ENCODE measurements around the gene SYT13. TPM values are rescaled to one million over a fixed set of nuclear protein-coding genes. Genes with fewer than 3 reads are reported as not detected.

Gene SYT13
- total RNA-seq, 1 experiment from 2014 or later, result not detected

DNA sequence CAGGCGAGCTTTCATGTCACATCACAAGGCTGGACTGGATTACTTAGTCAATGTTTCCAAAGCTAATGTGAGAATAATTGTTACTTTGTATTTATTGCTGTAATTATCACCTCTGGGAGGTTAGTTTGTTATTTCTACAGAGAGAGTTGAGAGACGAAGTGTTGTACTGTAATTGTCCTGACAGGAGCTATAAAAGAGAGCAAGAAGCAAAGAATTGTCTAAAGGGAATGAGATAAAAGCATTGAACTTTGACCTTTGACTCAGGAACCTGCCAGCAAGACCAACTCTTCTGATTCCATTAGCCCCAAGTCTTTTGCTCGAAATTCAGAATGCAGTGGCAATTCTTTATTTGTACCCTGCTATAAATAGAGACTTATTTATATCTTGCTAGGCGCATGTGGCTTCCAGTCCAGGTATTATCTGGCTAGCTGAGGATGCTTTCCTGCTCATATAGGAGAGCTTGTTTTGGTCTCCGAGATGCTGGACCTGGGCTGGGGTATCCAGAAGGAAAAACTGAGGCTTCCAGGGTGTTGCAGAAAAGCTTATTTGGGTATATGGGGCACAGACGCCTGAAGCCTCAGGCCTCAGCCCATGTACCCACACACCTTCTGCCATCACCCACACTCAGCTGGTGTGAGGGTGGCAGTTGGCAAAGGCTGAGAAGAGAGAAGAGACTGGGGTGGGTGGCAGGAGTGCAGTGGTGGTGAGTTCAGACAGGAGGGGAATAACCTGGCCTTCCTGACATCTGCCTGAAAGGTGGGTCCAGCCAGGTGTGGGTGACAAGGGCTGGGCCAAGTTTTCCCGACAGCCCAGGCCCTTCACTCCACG lies 40.7 kb downstream of the SYT13 start:
- Histone ChIP-seq H3K9me3 (replicated peaks) (no peaks in the 10 kb centered on the region), H3K36me3 (no peaks in the 10 kb centered on the region), H3K4me3 (no peak overlapping the region), H3K27me3 (replicated peaks) (peaks cover 6% of the 10 kb centered on the region), H3K4me1 (replicated peaks) (no peaks in the 10 kb centered on the region), H3K27ac (no peak overlapping the region)
- no peak for DNase-seq (ENCODE audit: low read depth in 1 of 2, low spot score in 2 of 2)

DNA sequence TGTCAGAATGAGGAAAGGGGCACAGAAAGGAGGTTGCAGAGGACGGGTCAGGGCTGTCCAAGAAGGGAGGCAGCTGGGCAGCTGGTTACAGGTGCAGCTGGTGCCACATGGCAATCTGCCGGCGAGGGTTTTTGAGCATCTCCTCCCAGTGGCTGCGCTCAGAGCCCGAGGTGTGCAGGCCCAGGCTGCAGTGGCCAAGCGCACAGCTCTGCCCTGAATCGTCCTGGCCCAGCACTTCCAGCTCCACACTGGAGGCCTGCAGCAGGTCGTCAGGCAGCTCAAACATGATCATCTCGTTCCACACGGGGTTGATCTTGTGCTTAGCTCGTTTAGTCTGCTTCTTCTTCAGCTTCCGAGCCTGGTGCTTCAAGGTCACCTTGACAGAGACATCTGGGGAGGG lies 42.2 kb downstream of the SYT13 start:
- no peak overlapping the region for H3K27ac ChIP-seq
- H3K27me3 ChIP-seq (replicated peaks), result peaks cover 6% of the 10 kb centered on the region
- H3K9me3 ChIP-seq (replicated peaks), result no peaks in the 10 kb centered on the region
- no peak for DNase-seq (ENCODE audit: low read depth in 1 of 2, low spot score in 2 of 2)
- no peak overlapping the region for H3K4me3 ChIP-seq
- no peaks in the 10 kb centered on the region for H3K36me3 ChIP-seq
- no peaks in the 10 kb centered on the region for H3K4me1 ChIP-seq (replicated peaks)

DNA sequence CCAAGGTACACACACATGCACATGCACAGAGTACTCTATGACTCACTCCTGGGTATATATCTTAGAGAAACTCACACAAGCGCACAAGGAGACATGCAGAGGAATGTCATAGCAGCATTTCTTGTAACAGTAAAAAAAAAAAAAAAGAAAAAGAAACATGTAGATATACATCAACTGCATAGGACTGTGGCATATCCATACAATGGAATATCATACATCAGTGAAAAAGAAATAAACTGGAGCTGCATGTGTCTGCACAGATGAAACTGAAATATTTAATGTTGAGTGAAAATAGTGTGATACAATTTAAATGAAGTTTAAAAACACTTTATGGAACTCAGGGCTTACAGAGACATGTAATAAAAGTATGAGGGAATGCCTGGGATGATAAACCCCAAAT lies 46.4 kb downstream of the SYT13 start:
- Histone ChIP-seq H3K4me3 (no peak overlapping the region), H3K27ac (no peak overlapping the region)
- DNase-seq (ENCODE audit: low read depth in 1 of 2, low spot score in 2 of 2), result no peak

DNA sequence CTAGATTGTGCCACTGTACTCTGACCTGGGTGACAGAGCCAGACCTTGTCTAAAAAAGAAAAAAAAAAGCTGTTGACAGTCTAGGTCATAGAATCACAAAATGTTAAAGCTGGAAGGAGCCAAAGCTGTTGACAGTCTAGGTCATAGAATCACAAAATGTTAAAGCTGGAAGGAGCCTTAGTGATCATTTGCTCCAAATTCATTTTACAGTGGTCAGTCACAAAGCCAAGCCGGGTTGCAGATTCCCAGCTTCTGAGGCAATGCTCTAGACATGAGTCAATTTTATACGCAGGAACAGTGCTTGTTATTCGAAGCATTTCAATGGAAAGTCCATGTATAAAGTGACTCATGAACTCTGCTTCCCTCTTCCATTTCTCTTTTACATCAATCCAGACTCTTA lies 47.4 kb downstream of the SYT13 start:
- Histone ChIP-seq H3K4me3 (no peak overlapping the region), H3K27me3 (replicated peaks) (no peaks in the 10 kb centered on the region; the same call in 1 of the 2 replicates), H3K36me3 (no peaks in the 10 kb centered on the region), H3K27ac (no peak overlapping the region), H3K9me3 (replicated peaks) (no peaks in the 10 kb centered on the region), H3K4me1 (replicated peaks) (no peaks in the 10 kb centered on the region)
- no peak for DNase-seq (ENCODE audit: low read depth in 1 of 2, low spot score in 2 of 2)

More for the DNA sequence above, 46.4 kb downstream of the SYT13 start:
- Histone ChIP-seq H3K36me3 (no peaks in the 10 kb centered on the region), H3K27me3 (replicated peaks) (no peaks in the 10 kb centered on the region; the same call in none of the 2 replicates), H3K9me3 (replicated peaks) (no peaks in the 10 kb centered on the region), H3K4me1 (replicated peaks) (no peaks in the 10 kb centered on the region)

DNA sequence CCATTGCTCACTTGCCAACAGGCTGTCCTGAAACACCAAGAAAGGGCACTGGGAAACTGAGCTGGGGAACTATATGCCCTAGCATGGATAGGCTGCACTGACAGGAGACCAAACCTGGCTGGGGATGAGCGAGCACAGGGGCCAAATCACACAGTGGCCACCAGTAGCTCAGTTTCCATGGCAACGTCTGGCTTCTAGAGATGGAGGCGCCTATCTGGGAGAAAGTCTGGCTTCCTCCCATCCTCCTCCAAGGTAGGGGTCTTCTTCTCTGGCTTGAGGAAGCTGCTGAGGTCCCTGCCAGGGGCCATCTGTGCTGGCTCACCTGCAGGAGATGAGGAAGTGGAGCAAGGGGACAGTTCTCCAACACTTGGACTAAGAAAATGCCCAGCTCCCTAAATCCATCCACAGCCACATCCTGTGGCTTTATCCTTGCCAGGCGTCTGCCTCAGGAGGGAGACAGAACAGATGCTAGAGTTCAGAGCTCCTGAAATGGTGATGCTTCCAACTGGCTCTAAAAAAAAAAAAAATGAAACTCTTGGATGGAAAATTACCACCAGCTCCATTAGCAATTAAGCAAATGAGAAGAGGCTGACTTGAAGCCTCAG lies 48.3 kb downstream of the SYT13 start:
- Histone ChIP-seq H3K4me1 (replicated peaks) (no peaks in the 10 kb centered on the region), H3K36me3 (no peaks in the 10 kb centered on the region), H3K9me3 (replicated peaks) (no peaks in the 10 kb centered on the region), H3K27ac (no peak overlapping the region), H3K27me3 (replicated peaks) (no peaks in the 10 kb centered on the region), H3K4me3 (no peak overlapping the region)
- DNase-seq (ENCODE audit: low read depth in 1 of 2, low spot score in 2 of 2), result no peak

DNA sequence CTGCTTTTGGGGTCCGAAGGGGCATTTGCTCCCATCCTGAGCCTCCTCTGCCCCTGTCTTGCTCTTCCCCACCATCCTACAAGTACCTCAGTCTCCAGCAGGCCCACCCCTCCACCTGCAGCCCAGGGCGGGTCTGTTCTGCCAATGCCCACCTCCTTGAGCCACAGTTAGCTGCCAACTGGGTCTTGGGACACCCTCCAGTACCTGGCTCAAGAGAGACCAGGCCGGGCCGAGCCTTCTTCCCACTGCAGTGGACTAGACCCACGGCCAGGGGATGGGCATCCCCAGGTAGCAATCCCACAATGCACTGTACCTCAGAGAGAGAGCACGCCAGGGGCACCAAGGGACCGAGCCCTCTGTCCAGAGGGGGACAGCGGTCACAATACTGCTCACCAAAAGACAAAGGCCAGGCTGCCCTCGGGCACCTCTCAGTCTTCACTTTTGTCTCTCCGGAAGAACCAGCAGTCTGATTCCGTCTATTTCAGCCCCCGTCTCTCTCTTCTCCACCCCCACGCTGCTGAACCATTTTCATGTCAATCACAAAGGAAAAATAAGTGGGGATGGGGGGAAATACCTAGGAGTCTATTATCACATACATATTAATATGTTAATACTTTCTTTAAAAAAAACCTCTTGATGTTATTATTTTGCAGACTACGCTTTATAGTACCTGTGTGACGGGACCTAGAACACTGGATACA lies 51.7 kb downstream of the SYT13 start:
- DNase-seq (ENCODE audit: low read depth in 1 of 2, low spot score in 2 of 2), result no peak
- no peaks in the 10 kb centered on the region for H3K27me3 ChIP-seq (replicated peaks)
- H3K36me3 ChIP-seq, result no peaks in the 10 kb centered on the region
- H3K27ac ChIP-seq, result no peak overlapping the region
- H3K9me3 ChIP-seq (replicated peaks), result no peaks in the 10 kb centered on the region
- no peak overlapping the region for H3K4me3 ChIP-seq
- H3K4me1 ChIP-seq (replicated peaks), result no peaks in the 10 kb centered on the region

DNA sequence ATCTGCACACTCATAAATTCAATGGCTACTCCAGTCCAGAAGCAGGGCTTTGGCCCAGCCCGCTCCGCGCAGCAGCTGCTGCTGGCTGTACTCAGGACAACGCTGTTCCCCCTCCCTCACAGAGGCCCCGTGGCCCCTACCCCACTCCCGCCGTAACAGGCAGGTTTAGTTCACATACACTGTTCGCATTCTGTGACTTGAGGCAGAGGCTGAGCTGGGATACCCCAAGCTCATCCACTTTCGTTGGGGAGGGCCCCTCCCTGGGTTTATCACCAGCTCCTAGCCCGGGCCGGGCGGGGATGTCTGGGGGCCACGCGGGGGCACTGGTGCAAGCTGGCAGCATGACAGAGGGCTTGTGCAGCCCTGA lies 52.4 kb downstream of the SYT13 start:
- Histone ChIP-seq H3K4me3 (no peak overlapping the region), H3K4me1 (replicated peaks) (no peaks in the 10 kb centered on the region), H3K27me3 (replicated peaks) (no peaks in the 10 kb centered on the region), H3K36me3 (no peaks in the 10 kb centered on the region), H3K27ac (no peak overlapping the region), H3K9me3 (replicated peaks) (no peaks in the 10 kb centered on the region)
- DNase-seq (ENCODE audit: low read depth in 1 of 2, low spot score in 2 of 2), result no peak

DNA sequence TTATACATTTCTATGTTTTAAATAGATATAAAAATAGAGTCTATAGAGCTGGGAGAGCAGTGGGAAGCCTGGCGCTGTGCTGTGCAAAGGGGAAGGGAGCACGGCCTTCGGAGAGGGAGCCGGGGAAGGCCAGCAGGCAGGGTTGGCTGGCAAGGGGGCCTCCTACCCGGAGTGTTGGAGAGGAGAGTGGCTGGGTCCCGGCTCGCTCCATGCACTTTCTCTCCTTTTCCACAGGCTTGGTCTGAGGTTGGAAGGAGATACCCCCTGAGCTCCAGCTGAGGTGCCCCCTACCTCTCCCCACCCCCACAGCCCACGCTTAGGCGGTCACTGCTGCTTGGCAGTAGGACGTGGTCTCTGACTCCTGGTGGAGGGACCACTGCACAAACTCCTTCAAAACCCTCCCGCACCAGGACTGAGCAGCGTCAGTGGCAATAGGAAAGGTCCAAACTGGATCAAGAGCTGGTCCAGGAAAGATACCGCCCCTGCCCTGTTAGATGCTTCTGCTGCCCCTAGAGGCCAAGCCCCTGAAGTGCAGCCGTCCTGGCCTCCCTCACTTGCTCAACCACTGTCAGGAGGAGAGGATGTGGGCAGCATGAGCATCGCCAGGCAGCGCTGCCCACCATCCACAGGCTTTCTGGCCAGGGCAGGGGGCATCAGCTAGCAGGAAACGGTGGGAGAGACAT lies 52.9 kb downstream of the SYT13 start:
- Histone ChIP-seq H3K36me3 (no peaks in the 10 kb centered on the region), H3K4me1 (replicated peaks) (no peaks in the 10 kb centered on the region)
- peak; percentile 68 to 80 for DNase-seq (ENCODE audit: low read depth in 1 of 2, low spot score in 2 of 2)

DNA sequence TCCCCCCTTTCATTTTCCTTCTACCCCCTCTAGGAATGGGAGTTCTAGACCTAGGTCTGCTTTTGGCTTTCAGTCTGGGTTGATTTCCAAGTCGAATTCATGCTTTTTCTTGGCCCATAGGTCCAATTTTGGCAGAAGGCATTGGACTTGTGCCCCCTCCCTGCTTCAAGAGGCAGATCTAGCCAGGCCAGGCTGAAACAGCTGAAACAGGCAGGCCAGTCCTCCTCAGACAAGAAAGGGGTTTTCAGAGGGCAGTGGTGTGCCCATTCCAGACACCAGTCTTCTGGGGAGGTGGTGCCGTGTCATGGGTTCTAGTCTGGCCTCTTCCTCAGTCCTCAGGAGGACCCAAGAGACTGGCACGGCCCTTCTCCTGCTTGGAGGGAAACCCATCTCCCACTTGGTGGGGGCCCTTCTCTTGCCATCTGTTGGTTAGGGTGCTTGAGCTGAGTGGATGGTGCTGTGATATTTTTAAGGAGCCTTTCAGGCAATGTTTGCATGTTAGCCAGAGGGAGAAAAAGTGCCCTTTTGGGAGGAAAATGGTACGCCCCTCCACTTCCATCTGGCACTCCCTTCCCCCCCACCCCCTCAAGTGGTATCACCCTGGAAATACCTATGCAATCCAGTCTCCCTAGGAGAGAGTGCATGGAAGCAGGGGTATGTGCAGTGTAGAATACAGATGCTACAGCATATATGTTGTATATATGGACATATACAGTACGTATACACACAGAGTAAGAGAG lies 53.6 kb downstream of the SYT13 start:
- H3K9me3 ChIP-seq (replicated peaks), result no peaks in the 10 kb centered on the region
- H3K4me3 ChIP-seq, result no peak overlapping the region
- no peaks in the 10 kb centered on the region for H3K27me3 ChIP-seq (replicated peaks)
- H3K27ac ChIP-seq, result no peak overlapping the region
- DNase-seq (ENCODE audit: low read depth in 1 of 2, low spot score in 2 of 2), result no peak
- no peaks in the 10 kb centered on the region for H3K4me1 ChIP-seq (replicated peaks)
- no peaks in the 10 kb centered on the region for H3K36me3 ChIP-seq

More for the DNA sequence above, 52.9 kb downstream of the SYT13 start:
- H3K9me3 ChIP-seq (replicated peaks), result no peaks in the 10 kb centered on the region
- H3K27me3 ChIP-seq (replicated peaks), result no peaks in the 10 kb centered on the region
- no peak overlapping the region for H3K4me3 ChIP-seq
- no peak overlapping the region for H3K27ac ChIP-seq

DNA sequence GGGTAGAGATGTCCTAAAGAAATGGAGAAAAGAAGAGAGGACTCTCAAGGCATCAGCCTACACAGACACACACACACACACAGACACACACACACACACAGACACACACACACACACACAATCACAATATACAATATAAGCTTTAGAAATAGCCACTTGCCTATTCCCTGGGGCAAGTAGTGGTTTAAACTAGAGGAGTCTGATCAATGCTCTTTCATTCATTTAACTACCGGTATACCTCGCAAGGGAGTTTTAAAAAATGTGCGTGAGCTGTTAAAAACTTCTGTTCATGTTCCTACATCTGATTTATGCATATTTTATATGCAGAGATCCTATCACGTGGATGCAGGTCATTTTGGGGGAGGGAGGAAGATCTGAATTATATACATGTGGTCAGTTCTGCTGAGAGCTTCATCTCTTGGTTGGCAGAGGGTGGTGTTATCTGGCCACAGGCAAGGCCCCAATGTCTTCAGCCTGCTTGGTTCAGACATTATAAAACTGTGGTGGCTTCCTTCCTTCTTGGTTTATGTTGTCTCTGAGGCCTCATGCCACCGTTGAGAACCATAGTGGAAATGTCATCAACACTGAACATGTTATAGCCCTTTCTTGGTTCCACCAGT lies 56.6 kb downstream of the SYT13 start:
- Histone ChIP-seq H3K27ac (no peak overlapping the region), H3K4me3 (no peak overlapping the region), H3K36me3 (no peaks in the 10 kb centered on the region), H3K27me3 (replicated peaks) (no peaks in the 10 kb centered on the region), H3K9me3 (replicated peaks) (no peaks in the 10 kb centered on the region), H3K4me1 (replicated peaks) (no peaks in the 10 kb centered on the region)
- DNase-seq (ENCODE audit: low read depth in 1 of 2, low spot score in 2 of 2), result no peak

DNA sequence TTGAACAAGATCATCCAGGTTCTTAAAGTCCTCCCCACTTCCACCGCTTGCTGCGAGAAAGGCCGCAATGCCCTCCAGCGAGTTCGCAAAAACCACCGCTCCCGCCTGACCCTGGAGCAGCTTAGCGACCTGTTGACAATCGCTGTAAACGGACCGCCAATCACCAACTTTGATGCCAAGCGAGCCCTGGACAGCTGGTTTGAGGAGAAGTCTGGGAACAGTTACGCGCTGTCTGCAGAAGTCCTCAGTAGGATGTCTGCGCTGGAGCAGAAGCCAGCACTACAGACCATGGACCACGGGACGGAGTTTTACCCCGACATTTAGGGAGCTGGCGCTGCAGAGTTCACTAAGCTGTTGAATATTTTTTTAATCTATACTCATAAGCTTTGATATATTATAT lies 58.3 kb downstream of the SYT13 start:
- Histone ChIP-seq H3K4me3 (no peak overlapping the region), H3K9me3 (replicated peaks) (no peaks in the 10 kb centered on the region), H3K4me1 (replicated peaks) (no peaks in the 10 kb centered on the region), H3K27ac (no peak overlapping the region), H3K36me3 (no peaks in the 10 kb centered on the region), H3K27me3 (replicated peaks) (no peaks in the 10 kb centered on the region)
- no peak for DNase-seq (ENCODE audit: low read depth in 1 of 2, low spot score in 2 of 2)

DNA sequence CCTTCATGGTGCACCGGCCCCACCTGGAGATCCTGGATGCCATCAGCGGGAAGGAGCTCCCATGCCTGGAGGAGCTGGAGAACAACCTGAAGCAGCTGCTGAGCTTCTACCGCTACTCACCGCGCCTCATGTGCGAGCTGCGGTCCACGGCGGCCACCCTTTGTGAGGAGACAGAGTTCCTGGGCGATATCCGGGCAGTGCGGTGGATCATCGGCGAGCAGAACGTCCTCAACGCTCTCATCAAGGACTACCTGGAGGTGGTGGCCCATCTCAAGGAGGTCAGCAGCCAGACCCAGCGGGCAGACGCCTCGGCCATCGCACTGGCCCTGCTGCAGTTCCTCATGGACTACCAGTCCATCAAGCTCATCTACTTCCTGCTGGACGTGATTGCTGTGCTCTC lies 59.2 kb downstream of the SYT13 start:
- no peaks in the 10 kb centered on the region for H3K27me3 ChIP-seq (replicated peaks)
- H3K36me3 ChIP-seq, result no peaks in the 10 kb centered on the region
- no peak overlapping the region for H3K4me3 ChIP-seq
- DNase-seq (ENCODE audit: low read depth in 1 of 2, low spot score in 2 of 2), result no peak
- H3K4me1 ChIP-seq (replicated peaks), result no peaks in the 10 kb centered on the region
- no peak overlapping the region for H3K27ac ChIP-seq
- no peaks in the 10 kb centered on the region for H3K9me3 ChIP-seq (replicated peaks)

Data from SJSA1 (cell line).